GM18867 (cell line): ENCODE measurements around the gene C11orf24.
"Not testable (repeated sequence)": the region's sequence is repeated elsewhere in the genome, so short reads cannot be mapped to it uniquely, and the experiment has no call there.

Source experiments
- ATAC-seq: cut with Tn5 transposase; IDR thresholded peaks from one replicate; pipeline ENCODE4 v1.9.1; 2021; ENCODE audit warnings: mild to moderate bottlenecking, moderate library complexity; ENCODE audit not compliant: unreplicated experiment

C11orf24 gene

DNA sequence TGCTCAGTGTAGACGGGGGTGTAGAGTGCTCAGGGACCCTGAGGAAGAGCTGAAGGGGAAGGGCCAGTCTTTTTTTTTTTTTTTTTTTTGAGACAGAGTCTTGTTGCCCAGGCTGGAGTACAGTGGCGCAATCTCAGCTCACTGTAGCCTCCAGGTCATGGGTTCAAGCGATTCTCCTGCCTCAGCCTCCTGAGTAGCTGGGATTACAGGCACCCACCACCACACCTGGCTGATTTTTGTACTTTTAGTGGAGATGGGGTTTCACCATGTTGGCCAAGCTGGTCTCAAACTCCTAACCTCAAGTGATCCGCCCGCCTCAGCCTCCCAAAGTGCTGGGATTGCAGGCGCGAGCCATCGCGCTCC, 27.7 kb upstream of the C11orf24 start:
- not testable (repeated sequence) for ATAC-seq

DNA sequence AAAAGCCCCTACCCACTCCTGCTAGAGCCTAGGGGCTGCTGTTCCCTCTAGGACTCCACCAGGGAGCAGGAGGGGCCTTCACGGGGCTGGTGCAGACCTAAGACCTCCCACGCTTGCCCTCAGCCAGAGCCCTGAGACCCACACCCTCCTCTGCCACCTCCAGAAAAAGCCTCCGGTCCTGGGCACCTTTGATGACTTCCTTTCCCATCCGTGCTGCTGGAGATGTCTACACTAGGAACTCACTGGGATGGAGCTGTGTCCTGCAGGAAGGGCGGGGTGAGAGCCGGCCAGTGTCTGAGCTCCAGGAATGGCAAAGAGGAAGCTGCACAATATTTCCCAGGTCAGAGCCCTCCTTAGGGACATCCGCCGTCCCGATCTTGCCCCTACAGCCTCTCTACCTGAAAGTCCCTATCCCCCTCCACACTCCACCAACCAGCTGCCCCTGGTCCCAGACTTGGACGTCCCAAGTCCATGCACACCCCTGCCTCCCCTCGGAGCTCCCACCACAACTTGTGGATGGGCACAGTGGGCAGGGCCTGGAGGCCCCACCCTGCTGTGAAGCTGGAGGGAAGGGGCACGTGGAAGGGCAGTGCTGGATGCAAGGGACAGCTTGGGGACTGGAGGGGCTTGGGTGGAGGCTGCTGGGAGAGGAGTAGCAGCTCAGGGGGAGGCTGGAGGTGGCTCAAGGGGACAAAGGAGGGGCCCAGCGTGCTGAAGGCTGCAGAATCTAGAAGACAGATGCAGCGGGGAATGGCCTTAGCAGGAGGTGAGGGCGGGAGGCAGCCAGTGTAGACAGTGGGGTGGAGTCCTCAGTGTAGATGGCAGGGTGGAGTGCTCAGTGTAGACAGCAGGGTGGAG, 27.1 kb upstream of the C11orf24 start:
- no peak for ATAC-seq

DNA sequence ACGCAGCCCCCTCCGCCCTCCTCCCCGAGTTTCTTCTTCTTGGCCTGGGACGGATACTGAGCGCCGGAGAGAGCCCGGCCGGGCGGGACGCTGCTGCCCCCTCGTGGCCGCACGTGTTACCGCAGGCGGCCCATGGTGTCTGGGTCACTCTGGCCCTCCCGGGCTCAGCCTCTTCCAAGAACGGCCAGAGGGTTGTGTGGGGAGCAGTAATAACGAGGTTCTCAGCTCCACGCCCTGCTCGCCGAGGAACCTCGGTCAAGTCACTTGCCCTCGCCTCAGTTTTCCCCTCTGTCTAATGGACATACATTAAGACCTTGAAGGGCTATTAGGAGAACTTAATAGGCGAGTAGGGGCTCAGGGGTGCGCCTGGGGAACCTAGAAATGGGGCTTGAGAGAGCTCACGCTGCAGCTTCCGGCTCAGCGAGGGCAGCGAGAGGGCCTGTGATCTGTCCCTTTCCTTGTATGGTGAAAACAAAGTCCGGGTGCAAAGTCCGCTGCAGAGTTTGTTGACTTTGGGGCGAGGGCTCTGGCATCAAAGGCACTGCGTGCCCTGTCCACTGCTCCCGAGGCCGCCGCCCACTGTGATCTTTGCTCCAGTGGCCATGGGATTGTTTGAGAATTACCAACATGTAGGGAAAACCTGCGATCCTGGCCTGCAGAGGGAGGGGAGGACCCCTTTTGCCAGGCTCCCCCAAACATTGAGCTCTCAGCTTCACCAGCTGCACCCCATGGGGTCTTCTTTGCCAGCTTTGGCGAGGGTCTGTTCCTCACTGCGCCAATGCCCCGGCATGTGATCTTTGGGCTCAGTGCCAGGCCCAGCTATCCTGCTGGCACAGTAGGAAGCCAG, 26.3 kb upstream of the C11orf24 start:
- ATAC-seq: peak; percentile 56

DNA sequence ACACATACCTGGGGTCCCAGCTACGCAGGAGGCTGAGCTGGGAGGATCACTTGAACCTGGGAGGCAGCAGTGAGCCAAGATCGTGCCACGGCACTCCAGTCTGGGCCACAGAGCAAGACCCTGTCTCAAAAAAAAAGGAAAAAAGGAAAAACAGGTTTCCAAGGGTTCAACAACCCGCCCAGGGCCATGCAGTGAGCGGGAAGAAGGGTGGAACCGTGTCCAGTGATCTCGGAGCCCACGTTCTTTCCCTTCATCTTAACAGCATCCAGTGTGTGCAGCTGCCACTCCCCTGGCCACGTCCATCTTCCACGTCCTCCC, 25.7 kb upstream of the C11orf24 start:
- ATAC-seq: no peak

DNA sequence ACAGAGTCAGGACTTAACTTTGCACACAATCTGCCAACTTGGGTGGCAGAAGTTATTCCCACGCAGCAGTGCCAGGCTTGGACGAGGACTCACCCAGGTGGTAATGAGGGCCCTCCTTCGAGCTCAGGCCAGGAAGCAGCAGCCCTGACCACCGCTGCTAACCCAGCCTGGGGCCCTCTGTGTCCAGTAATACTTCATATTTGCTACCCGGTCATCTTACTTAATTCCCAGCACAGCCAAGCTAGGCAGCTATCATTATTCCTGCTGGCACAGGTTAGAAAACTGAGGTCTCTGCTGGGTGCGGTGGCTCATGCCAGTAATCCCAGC, 25.2 kb upstream of the C11orf24 start:
- ATAC-seq: no peak

DNA sequence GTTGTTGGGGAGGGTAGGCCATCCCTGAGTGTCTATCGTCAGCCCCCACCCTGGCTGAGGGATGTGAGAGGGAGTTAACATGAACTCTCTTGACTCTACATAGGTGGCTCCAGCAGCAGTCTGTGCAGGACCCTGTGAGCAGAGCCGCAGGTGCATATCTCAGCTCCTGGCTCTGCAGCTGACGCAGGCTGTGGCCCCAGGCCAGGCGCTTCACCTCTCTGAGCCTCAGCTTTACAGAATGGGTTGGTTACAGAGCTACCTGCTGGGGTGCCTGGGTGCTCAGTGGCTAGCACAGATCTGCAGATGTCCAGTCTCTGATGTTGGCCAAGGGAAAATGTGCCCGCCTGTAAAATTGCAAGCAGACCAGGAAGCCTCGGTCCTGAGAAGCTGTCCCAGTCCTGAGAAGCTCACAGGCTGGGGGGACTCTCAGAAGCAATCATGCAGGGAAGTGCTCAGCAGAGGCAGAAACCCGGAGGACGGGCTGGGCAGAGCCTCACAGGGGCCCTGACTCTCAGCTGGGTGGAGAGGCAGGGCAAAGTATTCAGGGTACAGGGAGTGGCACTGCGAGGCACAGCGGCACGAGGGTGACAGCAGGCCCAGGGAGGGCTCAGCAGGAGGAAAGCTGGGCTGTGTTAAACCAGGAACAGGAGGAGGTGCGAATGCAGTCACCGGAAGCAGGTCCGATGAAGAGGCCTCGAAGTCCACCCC, 24.7 kb upstream of the C11orf24 start:
- ATAC-seq: no peak

DNA sequence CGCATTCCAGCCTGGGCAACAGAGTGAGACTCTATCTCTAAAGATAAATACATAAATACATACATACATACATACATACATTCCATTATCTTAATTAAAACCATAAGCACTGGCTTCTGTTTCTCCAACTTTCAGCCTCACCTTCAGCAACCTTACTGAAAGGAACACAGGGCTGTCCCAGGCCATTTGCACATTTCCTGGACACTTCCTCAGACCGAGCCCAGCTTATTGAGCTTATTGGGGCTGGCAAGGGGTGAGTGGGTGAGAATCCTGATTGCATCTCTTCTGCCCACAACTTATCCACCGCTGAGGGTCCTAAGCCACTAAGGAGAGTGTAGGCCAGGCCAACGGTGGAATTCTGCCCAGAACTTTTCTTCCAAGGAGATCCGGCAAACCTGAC, 24.2 kb upstream of the C11orf24 start:
- no peak for ATAC-seq

DNA sequence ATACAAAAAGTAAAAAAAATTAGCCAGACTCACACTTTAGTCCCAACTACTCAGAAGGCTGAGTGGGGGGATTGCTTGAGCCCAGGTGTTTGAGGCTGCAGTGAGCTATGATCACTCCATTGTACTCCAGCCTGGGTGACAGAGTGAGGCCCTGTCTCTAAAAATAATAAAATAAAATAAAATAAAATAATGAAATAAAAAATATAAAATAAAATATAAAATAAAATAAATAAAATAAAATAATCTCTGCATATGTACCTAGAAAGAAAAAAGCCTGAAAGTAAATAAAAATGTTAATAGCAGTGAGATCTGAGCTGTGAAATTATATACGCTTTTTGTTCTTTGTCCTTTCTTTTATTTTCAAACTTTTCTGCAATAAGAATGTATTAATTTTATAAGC, 23.5 kb upstream of the C11orf24 start:
- ATAC-seq: no peak

DNA sequence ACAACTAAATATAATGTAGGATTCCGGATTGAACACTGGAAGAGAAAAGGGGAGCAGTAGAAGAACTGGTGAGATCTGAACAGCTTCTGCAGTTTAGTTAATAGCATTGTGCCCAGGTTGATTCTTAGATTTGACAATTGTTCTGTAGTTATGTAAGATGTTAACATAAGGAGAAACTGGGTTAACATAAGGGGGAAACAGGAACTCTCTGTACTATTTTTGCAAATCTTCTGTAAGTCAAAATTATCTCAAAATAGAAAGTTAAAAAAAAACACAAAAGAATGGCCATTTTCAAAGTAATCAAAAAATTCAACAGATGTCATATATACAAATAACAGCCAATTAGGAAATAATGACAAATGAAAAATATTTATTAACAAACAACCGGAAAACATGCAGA, 21.9 kb upstream of the C11orf24 start:
- ATAC-seq: no peak

DNA sequence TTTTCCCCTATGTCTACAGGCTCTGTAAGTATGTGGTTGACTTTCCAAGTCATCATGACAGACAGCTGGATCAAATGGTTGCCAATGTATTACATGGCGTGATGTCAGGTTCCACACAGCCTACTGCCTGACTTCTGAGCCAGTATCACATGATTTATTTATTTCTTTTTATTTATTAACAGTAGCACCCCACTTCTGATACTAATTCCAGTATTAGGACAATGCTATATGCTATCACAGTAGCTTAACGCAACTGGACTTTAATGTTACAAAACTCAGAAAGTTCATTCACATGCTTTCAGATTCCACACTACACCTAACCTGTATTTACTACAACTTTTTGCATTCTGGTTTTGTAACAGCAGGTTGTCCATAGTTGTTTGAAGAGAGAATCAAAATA, 17.7 kb upstream of the C11orf24 start:
- no peak for ATAC-seq

DNA sequence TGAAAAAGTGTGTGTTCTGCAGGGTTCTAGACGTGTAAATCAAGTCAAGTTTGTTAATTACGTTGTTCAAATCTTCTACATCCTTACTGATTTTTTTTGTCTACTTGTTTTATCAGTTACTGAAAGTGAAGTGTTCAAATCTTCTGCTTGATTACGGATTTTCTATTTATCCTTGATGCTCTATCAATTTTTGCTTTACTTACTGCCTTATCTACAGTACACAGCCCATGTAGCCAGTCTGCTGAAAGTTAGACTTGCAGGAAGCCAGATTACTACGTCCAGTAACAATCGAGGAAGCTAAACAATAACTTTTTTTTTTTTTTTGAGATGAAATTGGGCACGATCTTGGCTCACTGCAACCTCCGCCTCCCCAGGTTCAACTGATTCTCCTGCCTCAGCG, 15.6 kb upstream of the C11orf24 start:
- ATAC-seq: no peak

DNA sequence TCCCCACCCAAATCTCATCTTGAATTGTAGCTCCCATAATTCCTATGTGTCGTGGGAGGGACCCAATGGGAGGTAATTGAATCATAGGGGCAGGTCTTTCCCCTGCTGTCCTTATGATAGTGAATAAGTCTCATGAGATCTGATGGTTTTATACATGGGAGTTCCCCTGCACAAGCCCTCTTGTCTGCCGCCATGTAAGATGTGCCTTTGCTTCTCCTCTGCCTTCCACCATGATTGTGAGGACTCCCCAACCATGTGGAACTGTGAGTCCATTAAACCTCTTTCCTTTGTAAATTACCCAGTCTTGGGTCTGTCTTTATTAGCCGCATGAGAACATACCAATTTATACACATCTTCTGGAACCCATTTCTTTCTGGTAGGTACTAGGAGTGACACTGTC, 12.8 kb upstream of the C11orf24 start:
- ATAC-seq: not testable (repeated sequence)

DNA sequence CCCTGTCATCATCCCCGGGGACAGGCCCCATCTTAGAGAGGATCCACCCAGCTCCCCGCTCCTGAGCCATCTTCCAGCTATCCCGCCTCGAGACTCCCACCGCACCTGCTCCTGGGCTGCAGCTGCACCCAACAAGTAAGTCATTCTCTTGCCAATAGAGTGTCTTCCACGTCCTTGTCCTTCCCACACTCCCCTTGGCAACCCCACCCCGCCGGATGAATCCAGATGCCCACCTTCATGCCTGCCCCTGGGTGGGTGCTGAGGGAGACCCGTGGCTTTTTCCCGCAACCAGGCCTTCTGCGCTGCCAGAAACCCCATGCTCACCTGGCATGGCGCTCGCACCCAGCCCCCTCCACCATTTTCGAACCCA, 11.1 kb upstream of the C11orf24 start:
- ATAC-seq: no peak

DNA sequence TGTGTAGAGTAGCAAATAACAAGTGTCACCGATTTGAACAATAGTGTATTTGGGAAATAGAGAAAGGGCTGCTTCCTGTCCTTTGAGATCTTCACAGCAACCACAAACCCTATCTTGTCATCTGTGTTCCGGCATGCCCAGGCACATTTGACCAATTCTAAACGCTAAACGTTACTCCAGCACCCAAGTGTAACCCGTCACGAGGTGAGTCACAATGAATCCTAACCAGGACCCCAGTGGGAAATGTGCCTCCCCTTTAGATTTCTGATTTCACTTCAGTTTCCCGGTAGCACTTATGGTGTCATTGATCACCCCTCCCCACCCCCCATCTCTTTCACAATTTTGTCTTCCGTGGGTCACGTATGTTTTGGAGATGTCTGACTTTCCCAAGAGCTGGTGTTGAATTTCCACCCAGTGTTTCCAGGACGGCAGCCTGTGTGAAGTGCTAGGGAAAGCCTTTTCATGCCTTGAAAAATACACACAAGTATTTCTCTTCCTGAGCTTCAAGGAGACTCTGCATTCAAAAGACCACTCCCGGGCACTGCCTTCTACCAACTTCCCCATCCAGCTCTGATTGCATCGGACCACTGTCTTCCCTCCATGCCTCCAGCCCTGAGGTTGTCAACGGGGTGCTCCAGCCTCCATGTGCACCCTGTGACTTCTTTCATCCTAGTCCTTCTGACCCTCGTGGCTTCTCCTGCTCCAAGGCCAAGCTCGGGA, 10.5 kb upstream of the C11orf24 start:
- peak; percentile 64 for ATAC-seq

DNA sequence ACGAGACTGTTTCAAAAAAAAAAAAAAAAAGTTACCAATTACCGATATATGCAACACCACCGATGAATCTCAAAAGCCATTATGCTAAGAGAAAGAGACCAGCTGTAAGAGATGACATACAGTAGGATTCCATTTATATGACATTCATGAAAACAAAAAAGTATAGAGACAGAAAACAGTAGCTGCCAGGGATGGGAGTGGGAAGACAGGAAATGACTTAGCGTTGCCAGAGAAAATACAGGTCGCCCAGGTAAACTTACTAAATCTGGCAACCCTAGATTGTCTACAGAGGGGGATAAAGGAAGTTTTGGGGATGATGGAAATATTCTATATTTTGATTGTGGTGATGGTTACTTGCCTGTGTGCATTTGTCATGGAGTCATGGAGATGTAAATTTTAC, 7.9 kb upstream of the C11orf24 start:
- no peak for ATAC-seq

DNA sequence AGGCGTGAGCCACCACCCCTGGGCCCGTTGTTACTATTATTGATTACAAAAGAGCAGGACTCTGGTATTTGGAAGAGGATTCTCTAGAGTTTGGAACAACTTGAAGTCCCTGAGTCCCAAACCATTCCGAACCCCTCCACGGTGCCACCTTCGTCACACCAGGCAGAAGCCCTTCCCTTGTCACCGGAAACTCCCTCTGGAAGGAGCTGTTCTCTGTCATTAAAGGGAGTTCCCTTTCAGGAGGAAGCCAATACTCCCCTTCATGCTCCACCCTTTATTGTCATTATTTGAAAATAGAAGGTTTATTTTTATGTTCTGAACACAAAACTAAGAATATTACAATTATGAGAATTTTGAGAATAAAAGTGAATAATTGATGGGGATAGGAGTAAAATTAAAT, 5.1 kb upstream of the C11orf24 start:
- no peak for ATAC-seq

DNA sequence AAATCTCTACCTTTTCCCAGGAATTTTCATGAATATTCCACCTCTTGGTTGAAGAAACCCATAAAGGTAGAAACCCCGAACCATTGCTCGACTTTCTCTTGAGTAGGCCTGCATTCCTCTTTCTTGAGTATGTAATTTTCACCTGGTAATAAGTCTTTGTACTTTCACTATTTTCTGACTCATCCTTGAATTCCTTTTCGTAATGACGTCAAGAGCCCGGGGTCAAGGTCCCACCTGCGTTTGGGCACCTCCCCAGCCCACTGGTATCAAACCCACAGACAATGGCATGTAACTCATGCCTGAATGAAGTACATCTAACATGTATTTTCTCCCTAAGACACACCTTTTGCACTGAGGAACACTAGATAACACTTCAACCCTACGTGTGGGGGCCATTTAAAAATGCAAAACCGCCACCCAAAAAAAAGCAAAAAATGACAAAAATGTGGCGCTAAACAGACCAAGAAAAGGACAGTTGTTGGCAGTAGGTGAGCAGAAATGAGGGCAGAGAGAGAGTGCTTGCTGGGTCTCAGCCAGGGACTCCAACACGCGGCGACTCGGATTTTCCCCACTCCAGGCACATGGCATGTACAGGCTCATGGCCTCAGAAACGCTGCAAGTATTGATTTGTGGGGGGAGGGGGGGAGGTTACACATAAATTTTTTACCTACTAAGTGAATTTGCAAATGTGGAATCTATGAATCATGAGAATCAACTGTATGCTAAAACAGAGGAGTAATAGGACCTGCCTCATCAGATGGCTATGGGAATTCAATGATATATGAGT, 4.1 kb upstream of the C11orf24 start:
- ATAC-seq: no peak

DNA sequence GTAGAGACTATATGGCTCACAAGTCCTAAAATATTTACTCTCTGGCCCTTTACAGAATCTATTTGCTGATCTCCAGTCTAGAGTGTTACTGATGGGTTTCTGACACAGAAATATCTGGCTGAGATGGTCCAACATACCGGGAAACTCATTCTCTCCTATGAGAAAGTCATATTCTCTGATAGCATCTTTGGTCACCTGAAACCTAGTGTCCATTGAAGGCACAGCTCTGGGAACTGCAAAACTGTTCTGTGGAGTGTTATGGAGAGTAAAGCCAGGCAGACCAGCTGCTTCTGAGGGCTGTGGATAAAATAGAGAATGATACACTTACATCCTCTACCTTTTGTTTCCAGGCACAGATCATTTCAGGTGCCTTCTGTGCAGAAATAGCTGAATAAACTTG, 2.5 kb upstream of the C11orf24 start:
- no peak for ATAC-seq

DNA sequence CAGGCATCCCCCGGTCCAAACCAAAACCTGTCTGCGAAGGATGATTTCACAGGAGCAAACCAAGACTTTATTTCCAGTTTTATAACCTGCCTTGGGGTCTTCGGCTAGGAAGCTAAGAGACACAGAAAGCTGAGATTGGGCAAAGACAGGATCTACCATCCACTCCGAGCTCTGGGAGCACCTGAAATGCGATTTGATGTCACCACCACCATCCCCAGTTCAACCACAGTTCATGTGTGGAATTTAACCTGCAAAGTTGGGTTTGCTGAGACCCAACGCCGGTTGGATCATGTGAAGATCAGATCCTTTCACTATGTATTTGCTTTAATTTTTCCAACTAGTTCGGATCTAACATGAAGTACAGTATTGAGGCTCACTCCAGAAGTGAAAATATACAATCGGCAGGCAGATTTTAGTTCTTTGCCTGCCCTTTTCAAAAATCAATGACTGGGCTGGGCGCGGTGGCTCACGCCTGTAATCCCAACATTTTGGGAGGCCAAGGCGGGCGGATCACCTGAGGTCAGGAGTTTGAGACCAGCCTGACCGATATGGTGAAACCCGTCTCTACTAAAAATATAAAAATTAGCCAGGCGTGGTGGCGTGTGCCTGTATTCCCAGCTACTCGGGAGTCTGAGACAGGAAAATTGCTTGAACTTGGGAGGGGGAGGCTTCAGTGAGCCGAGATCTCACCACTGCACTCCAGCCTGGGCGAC, 1.4 kb upstream of the C11orf24 start:
- no peak for ATAC-seq
